Nephron progenitor cell (in vitro differentiated cells): Measurements from ENCODE around the gene C1QTNF1.

Experiments used
- DNase-seq: peaks from one replicate; pipeline ENCODE4 v3.0.0; 2021
- H3K27ac Mint-ChIP-seq: 2 replicates; pipeline ENCODE4 v1.8.0; 2021; ENCODE audit warnings: mild to moderate bottlenecking, moderate library complexity, mixed read lengths
- H3K27me3 Mint-ChIP-seq: 2 replicates; pipeline ENCODE4 v1.8.0; 2021; ENCODE audit warnings: mild to moderate bottlenecking, low read depth, mixed read lengths; ENCODE audit not compliant: poor library complexity
- H3K36me3 Mint-ChIP-seq: 2 replicates; pipeline ENCODE4 v1.8.0; 2021; ENCODE audit warnings: low read depth, mixed read lengths
- H3K4me1 Mint-ChIP-seq: 2 replicates; pipeline ENCODE4 v1.8.0; 2021; ENCODE audit warnings: mixed read lengths
- H3K4me3 Mint-ChIP-seq: 2 replicates; pipeline ENCODE4 v1.8.0; 2021; ENCODE audit warnings: mild to moderate bottlenecking, moderate library complexity, mixed read lengths
- H3K9me3 Mint-ChIP-seq: 2 replicates; pipeline ENCODE4 v1.8.0; 2021; ENCODE audit warnings: mild to moderate bottlenecking, moderate library complexity, mixed read lengths
- CTCF ChIP-seq: fragments of 200-600 bp; sonication (generic); IDR thresholded peaks from 2 replicates; pipeline ENCODE4 v1.5.0; 2021; ENCODE audit warnings: antibody characterized with exemption

Gene C1QTNF1

DNA sequence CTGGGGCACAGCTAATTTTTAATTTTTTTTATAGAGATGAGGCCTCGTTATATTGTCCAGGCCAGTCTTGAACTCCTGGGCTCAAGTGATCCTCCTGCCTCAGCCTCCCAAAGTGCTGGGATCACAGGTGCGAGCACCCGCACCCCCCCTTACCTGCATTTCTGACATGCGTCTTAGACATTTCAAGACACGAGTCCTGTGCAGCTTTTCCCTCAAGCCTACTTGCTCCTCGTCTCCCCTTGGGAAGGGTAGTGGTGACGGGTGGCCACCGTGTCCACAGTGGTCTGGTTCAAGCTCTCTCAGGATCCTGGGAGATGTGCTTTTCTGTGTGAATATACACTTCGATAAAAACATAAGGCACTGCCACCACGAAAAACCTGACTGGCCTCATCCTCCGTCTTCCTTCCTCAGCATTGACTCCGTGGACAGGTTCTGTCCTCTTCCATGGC lies 24.0 kb upstream of the C1QTNF1 start:
- no peak for DNase-seq
- Mint-ChIP-seq H3K36me3 (peaks cover 34% of the 10 kb centered on the region), H3K4me1 (peaks cover 30% of the 10 kb centered on the region), H3K27me3 (no peaks in the 10 kb centered on the region), H3K27ac (no peak overlapping the region), H3K9me3 (no peaks in the 10 kb centered on the region), H3K4me3 (no peak overlapping the region)
- no peak for TF ChIP-seq CTCF

DNA sequence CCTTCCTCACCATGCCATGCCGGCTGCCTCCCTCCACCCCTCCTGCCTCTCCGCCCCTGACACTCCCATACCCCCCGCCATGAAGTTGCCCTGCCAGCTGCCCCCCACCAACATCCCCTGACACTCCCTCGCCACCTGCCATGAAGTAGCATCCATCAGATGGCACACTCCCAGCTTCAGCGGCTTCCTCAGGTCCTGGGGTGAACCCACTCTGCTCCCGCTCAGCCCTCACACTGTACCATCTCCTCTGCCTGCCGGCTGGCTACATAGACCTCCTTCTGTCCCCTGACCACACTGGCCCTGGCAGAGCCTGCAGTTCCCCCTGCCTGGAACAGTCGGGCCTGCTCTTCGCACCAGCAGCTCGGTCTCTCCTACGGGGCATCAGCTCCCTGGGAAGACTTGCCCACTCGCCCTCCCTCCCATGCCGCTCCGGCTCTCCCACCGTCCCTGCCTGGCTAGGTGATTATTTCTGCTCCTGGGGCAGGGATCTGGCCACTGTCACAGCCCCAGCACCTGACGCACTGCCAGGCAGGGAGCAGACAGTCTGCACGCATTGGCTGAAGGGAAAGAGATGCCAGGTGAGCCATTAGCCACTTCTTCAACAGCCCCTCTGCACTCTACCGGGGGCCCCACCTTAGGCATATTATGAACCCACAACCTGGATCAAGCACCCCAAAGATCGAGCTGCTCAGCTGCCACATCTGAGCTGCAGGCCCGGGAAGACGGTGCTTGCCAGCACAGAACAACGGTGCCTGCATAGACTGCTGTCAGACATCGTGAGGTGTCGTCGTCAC lies 23.4 kb upstream of the C1QTNF1 start:
- DNase-seq, result no peak
- peaks cover 32% of the 10 kb centered on the region for H3K4me1 Mint-ChIP-seq
- H3K27me3 Mint-ChIP-seq, result no peaks in the 10 kb centered on the region
- TF ChIP-seq CTCF, result no peak
- peaks cover 29% of the 10 kb centered on the region for H3K36me3 Mint-ChIP-seq
- H3K4me3 Mint-ChIP-seq, result no peak overlapping the region
- H3K9me3 Mint-ChIP-seq, result no peaks in the 10 kb centered on the region
- peak overlapping the region; percentile 81 for H3K27ac Mint-ChIP-seq

GRCh38 chr17:79001190-79002020 lies 22.6 kb upstream of the C1QTNF1 start:
- H3K9me3 Mint-ChIP-seq, result no peaks in the 10 kb centered on the region
- H3K27ac Mint-ChIP-seq, result peak overlapping the region; percentile 68
- H3K27me3 Mint-ChIP-seq, result no peaks in the 10 kb centered on the region
- no peak for TF ChIP-seq CTCF
- H3K4me1 Mint-ChIP-seq, result peaks cover 40% of the 10 kb centered on the region
- H3K4me3 Mint-ChIP-seq, result no peak overlapping the region
- peaks cover 24% of the 10 kb centered on the region for H3K36me3 Mint-ChIP-seq
- no peak for DNase-seq

- DNase-seq, result no peak
- peak overlapping the region; percentile 79 for H3K27ac Mint-ChIP-seq
- H3K4me1 Mint-ChIP-seq, result peaks cover 39% of the 10 kb centered on the region
- H3K9me3 Mint-ChIP-seq, result no peaks in the 10 kb centered on the region
- peaks cover 21% of the 10 kb centered on the region for H3K36me3 Mint-ChIP-seq
- H3K27me3 Mint-ChIP-seq, result no peaks in the 10 kb centered on the region
- no peak overlapping the region for H3K4me3 Mint-ChIP-seq
- TF ChIP-seq CTCF, result no peak
Measured at GRCh38 chr17:79002291-79002690, 21.7 kb upstream of the C1QTNF1 start.

DNA sequence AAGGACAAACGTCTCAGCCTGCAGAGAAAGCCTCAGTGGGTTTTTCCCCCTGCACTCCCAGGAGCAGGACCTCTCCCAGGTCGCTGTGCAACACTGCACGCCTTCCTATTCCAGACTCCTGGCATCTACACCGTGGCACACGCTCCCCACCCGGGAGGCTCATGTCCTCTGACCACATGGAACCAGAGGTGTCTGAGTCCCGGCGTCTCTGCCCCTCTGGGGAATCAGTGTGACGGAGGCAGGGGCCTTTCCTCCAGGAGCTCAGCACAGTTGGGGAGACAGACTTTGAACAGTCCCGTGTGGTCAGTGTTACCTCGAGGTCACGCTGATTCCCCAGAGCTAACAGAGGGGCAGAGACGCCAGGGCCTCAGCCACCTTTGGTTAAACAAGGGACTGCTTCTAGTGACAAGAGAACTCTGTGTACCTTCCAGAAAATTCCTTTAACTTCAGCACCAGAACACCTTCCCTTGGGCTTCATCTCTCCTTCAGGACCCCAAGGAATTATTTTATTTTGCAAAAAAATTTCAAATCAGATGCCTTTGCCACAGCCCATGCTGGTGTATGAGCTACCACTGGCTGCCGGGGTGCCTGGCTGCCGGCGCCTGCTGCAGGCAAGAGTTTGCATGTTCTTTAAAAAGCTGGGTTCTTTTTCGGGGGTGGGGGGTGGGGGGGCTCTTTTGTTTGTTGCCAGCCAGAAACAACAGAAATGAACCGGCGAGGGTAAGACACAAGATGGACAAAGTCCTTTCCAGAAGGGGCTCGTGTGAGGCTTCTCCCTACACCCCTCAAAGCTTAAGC lies 21.0 kb upstream of the C1QTNF1 start:
- no peaks in the 10 kb centered on the region for H3K9me3 Mint-ChIP-seq
- no peak for DNase-seq
- H3K36me3 Mint-ChIP-seq, result peaks cover 16% of the 10 kb centered on the region
- peak overlapping the region; percentile 79 for H3K27ac Mint-ChIP-seq
- no peak for TF ChIP-seq CTCF
- no peaks in the 10 kb centered on the region for H3K27me3 Mint-ChIP-seq
- no peak overlapping the region for H3K4me3 Mint-ChIP-seq
- H3K4me1 Mint-ChIP-seq, result peaks cover 40% of the 10 kb centered on the region
